ENCODE measurements around the gene BMPR1B. TPM values are rescaled to one million over a fixed set of nuclear protein-coding genes. Genes with fewer than 3 reads are reported as not detected.

The BMPR1B gene
- total and polyA plus RNA-seq, 2 of the 4 experiments (the other 2 are of a cell fraction): 0.24 to 0.90 TPM

DNA sequence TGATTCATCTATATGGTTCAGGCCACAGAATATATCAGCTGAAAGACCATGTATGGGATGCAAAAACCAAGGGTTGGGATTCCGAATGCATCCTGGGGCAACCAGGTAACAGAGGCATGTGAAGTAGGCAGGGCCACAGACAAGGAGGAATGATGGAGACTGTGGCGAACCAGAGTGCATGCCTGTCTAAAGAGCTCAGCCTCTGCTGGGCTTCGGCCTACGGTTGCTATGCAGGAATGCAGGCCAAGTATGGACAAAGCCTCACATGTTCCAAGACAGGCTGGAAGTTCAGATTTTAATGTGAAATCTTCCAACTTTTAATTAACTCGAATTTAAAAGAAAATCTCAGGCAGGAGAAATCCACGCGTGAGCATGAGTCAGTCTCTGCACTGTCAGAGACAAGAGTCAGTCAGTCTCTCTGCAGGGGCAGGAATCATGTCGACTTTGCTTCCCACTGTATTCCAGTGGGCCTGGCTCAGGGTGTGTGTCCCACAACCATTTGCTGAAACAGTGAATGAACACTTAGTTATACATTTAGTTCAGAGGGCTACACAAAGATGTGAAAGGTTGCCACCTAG is 446.6 kb downstream of the BMPR1B start:
- Histone ChIP-seq H4K8ac (ENCODE audit: low read depth in 2 of 2, low read length in 2 of 2) (no peak overlapping the region), H2BK20ac (ENCODE audit: low read depth, low read length) (no peak overlapping the region), H3K9me3 (ENCODE audit: control insufficient read depth, insufficient read depth, low read length) (no peaks in the 10 kb centered on the region), H2BK15ac (ENCODE audit: low read depth, low read length) (no peak overlapping the region), H3K79me1 (ENCODE audit: low read depth in 1 of 2, low read length in 2 of 2) (no peaks in the 10 kb centered on the region), H2BK120ac (ENCODE audit: low read depth, low read length) (no peak overlapping the region), H4K5ac (ENCODE audit: low read depth, low read length) (no peak overlapping the region), H3K36me3 (ENCODE audit: control insufficient read depth, insufficient read depth, low read length) (no peaks in the 10 kb centered on the region), H2AK5ac (ENCODE audit: low read depth, low read length) (no peak overlapping the region), H3K4ac (ENCODE audit: low read depth, low read length) (no peak overlapping the region), H3K27me3 (ENCODE audit: control insufficient read depth, insufficient read depth, low read length) (no peaks in the 10 kb centered on the region), H3K4me3 (ENCODE audit: insufficient read depth, low read depth, low read length) (no peak overlapping the region), H3K9ac (ENCODE audit: low read depth, low read length) (no peak overlapping the region), H3K18ac (ENCODE audit: low read depth, low read length) (no peak overlapping the region), H2BK5ac (ENCODE audit: low read depth, low read length, poor library complexity, severe bottlenecking) (no peak overlapping the region), H2AFZ (replicated peaks; ENCODE audit: low read length, poor library complexity) (no peak overlapping the region), H4K91ac (ENCODE audit: insufficient read depth, low read depth, low read length) (no peak overlapping the region), H3K9me1 (ENCODE audit: insufficient read depth, low read length) (no peaks in the 10 kb centered on the region), H3K56ac (ENCODE audit: extremely low read depth, insufficient read depth, low read length) (no peak overlapping the region), H2AK9ac (replicated peaks; ENCODE audit: low read depth, low read length, poor library complexity) (no peak overlapping the region), H3K23ac (ENCODE audit: low read depth, low read length) (no peak overlapping the region), H3K4me1 (ENCODE audit: control insufficient read depth, insufficient read depth, low read length) (no peaks in the 10 kb centered on the region), H3K4me2 (ENCODE audit: low read depth, low read length) (no peak overlapping the region), H3K27ac (ENCODE audit: insufficient read depth, low read length) (no peak overlapping the region), H3K14ac (replicated peaks; ENCODE audit: low read depth, low read length) (no peak overlapping the region), H4K20me1 (ENCODE audit: insufficient read depth, low read length) (no peaks in the 10 kb centered on the region)
- WGBS, 2 experiments (ENCODE audit: extremely low coverage in 2 of 2, insufficient read length in 1 of 2): 78% methylated on average over 8 of the region's 8 CpGs; no CpG with 5 or more reads in 1 of the 2 experiments
- ChIA-PET POLR2A (ENCODE audit: unreplicated experiment) (interaction anchor here (0.5 kb wide), 1 partner anchor 335 kb away, joined by 4 read pairs; no protein-coding TSS in a partner anchor), CTCF (interaction anchor here (1.6 kb wide), 2 partner anchors 11 to 15 kb away, joined by 5 read pairs; no protein-coding TSS in a partner anchor)
- TF ChIP-seq NFE2L2 (IDR thresholded peaks at IDR 0.05; ENCODE audit: low read depth, low read length): no peak
- no peak for TF ChIP-seq BHLHE40 (IDR thresholded peaks at IDR 0.05; ENCODE audit: low read depth, low read length)
- TF ChIP-seq CEBPB (IDR thresholded peaks at IDR 0.05; ENCODE audit: low read depth, low read length): no peak
- TF ChIP-seq RFX5 (IDR thresholded peaks at IDR 0.05; ENCODE audit: low read depth, low read length): no peak
- TF ChIP-seq, protein P1, sequence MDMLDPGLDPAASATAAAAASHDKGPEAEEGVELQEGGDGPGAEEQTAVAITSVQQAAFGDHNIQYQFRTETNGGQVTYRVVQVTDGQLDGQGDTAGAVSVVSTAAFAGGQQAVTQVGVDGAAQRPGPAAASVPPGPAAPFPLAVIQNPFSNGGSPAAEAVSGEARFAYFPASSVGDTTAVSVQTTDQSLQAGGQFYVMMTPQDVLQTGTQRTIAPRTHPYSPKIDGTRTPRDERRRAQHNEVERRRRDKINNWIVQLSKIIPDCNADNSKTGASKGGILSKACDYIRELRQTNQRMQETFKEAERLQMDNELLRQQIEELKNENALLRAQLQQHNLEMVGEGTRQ (IDR thresholded peaks at IDR 0.05; ENCODE audit: low read depth, low read length): no peak
- TF ChIP-seq, protein P2, sequence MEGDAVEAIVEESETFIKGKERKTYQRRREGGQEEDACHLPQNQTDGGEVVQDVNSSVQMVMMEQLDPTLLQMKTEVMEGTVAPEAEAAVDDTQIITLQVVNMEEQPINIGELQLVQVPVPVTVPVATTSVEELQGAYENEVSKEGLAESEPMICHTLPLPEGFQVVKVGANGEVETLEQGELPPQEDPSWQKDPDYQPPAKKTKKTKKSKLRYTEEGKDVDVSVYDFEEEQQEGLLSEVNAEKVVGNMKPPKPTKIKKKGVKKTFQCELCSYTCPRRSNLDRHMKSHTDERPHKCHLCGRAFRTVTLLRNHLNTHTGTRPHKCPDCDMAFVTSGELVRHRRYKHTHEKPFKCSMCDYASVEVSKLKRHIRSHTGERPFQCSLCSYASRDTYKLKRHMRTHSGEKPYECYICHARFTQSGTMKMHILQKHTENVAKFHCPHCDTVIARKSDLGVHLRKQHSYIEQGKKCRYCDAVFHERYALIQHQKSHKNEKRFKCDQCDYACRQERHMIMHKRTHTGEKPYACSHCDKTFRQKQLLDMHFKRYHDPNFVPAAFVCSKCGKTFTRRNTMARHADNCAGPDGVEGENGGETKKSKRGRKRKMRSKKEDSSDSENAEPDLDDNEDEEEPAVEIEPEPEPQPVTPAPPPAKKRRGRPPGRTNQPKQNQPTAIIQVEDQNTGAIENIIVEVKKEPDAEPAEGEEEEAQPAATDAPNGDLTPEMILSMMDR (conservative IDR thresholded peaks at IDR 0.05; ENCODE audit: low read depth, low read length): no peak
- TF ChIP-seq SMC3 (IDR thresholded peaks at IDR 0.05; ENCODE audit: low read depth, low read length): no peak
- no peak for TF ChIP-seq MAZ (IDR thresholded peaks at IDR 0.05; ENCODE audit: borderline replicate concordance, low read depth, low read length)
- TF ChIP-seq RCOR1 (IDR thresholded peaks at IDR 0.05; ENCODE audit: insufficient replicate concordance, low read length): no peak
- no peak for TF ChIP-seq CHD1 (IDR thresholded peaks at IDR 0.05; ENCODE audit: low read depth, low read length)
- no peak for TF ChIP-seq MAFK (IDR thresholded peaks at IDR 0.05; ENCODE audit: low read depth, low read length)
- TF ChIP-seq POLR2A (IDR thresholded peaks at IDR 0.05; ENCODE audit: low read depth, low read length): no peak
- TF ChIP-seq, protein P3, sequence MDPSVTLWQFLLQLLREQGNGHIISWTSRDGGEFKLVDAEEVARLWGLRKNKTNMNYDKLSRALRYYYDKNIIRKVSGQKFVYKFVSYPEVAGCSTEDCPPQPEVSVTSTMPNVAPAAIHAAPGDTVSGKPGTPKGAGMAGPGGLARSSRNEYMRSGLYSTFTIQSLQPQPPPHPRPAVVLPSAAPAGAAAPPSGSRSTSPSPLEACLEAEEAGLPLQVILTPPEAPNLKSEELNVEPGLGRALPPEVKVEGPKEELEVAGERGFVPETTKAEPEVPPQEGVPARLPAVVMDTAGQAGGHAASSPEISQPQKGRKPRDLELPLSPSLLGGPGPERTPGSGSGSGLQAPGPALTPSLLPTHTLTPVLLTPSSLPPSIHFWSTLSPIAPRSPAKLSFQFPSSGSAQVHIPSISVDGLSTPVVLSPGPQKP (IDR thresholded peaks at IDR 0.05; ENCODE audit: borderline replicate concordance, low read depth, low read length): no peak
- no peak for TF ChIP-seq RAD21 (IDR thresholded peaks at IDR 0.05; ENCODE audit: low read length)
- dilution Hi-C loops (cut with HindIII; ENCODE audit: low sequenced_read_pairs, unreplicated experiment) (no loop called here), intact Hi-C loops (cut with micrococcal nuclease) (no loop called here), in situ Hi-C loops (cut with MboI; ENCODE audit: low sequenced_read_pairs) (no loop called here)
- no peak for ATAC-seq (ENCODE audit: low read depth)
- no TSS peak for BruUV-seq (replicated peaks)
- no peak for DNase-seq

All from IMR-90 (cell line).